Sciatic nerve (tissue), 2 donors: ENCODE data around the gene ATP2A1. TPM values are rescaled to one million over a fixed set of nuclear protein-coding genes. Genes with fewer than 3 reads are reported as not detected.
A peak's percentile ranks its signal among the peaks of the same experiment; 100 is the strongest.

Source experiments
- ATAC-seq: fragments of 200-7000 bp; cut with Tn5 transposase; one replicate; pipeline ENCODE4 v1.9.1; 2020; ENCODE audit warnings: mild to moderate bottlenecking, moderate library complexity
- DNase-seq: peaks from one replicate; pipeline ENCODE4 v3.0.0-alpha.2; 2020; ENCODE audit warnings: low spot score
- intact Hi-C: fragments of 100-400 bp; cut with DNase I; formaldehyde crosslinking; loops from one replicate; pipeline ENCODE4 v1.14.2; 2022
- microRNA-seq: library from miRNA; unstranded; fragments of <30 nt; microRNA quantifications from one replicate; pipeline ENCODE4 v1.2.0, GENCODE V29; 2020
- total RNA-seq: library from RNA; stranded (reverse); fragmentation: NEBNext Ultra II Directional; extraction: Animal tissue kit (Norgen Biotek cat#: 25700); gene quantifications from one replicate; pipeline ENCODE4 v1.2.1, GENCODE V29; 2021
- donor health status: DM: no; HTN: no; CAD: no.
- donor health status: DM: no; HTN: no; CAD: no.

Gene ATP2A1
- total RNA-seq, 1 donor from 2014 or later: 0.89 TPM

GRCh38 chr16:28950648-28951409 lies 72.5 kb downstream of the ATP2A1 start, which contains the start of gene NFATC2IP:
NFATC2IP (plus strand) TSS chr16:28950937; CDS start chr16:28951012, 75 bp downstream.
- DNase-seq: peak; percentile 100
- intact Hi-C loops: loop anchor here (10.0 kb wide), 1 partner anchor 126 kb away; the partner anchor contains the start of gene ATXN2L
- peak; percentile 99 for ATAC-seq

GRCh38 chr16:28951410-28951943 lies 73.2 kb downstream of the ATP2A1 start:
- intact Hi-C loops: loop anchor here (10.0 kb wide), 1 partner anchor 127 kb away; the partner anchor contains the start of gene ATXN2L
- ATAC-seq: no peak
- no peak for DNase-seq

Small RNAs within 50 kb of the gene (microRNA-seq; reads per million reads assigned to microRNA genes)
- not detected for gene MIR4721

Other genes starting within 250 kb of the ATP2A1 start
- 7.5 TPM for gene NPIPB8, start 240.4 kb upstream of the ATP2A1 start, total RNA-seq
- 306 TPM for gene EIF3C, start 167.0 kb upstream of the ATP2A1 start, total RNA-seq
- gene NPIPB9, start 126.7 kb upstream of the ATP2A1 start, total RNA-seq: 1.6 TPM
- 116 TPM for gene ATXN2L, start 55.5 kb upstream of the ATP2A1 start, total RNA-seq
- gene TUFM, start 32.1 kb upstream of the ATP2A1 start, total RNA-seq: 69.4 TPM
- gene SH2B1, start 14.6 kb upstream of the ATP2A1 start, total RNA-seq: 67.0 TPM
- 16.4 TPM for gene RABEP2, start 46.8 kb downstream of the ATP2A1 start, total RNA-seq
- 1.4 TPM for gene CD19, start 53.5 kb downstream of the ATP2A1 start, total RNA-seq
- gene NFATC2IP, start 72.4 kb downstream of the ATP2A1 start, total RNA-seq: 34.5 TPM
- gene SPNS1, start 96.3 kb downstream of the ATP2A1 start, total RNA-seq: 22.5 TPM
- gene LAT, start 106.6 kb downstream of the ATP2A1 start, total RNA-seq: 5.8 TPM